NCI-H345 treated with DMSO at 0.1 percent for 48 hours (cell line): ENCODE measurements around the gene PLIN4.
A peak's percentile ranks its signal among the peaks of the same experiment; 100 is the strongest.

Source experiments
- DNase-seq: peaks from one replicate; lab custom pipeline; 2025; ENCODE audit not compliant: unreplicated experiment; lab: John Stamatoyannopoulos, UW

Gene PLIN4

DNA sequence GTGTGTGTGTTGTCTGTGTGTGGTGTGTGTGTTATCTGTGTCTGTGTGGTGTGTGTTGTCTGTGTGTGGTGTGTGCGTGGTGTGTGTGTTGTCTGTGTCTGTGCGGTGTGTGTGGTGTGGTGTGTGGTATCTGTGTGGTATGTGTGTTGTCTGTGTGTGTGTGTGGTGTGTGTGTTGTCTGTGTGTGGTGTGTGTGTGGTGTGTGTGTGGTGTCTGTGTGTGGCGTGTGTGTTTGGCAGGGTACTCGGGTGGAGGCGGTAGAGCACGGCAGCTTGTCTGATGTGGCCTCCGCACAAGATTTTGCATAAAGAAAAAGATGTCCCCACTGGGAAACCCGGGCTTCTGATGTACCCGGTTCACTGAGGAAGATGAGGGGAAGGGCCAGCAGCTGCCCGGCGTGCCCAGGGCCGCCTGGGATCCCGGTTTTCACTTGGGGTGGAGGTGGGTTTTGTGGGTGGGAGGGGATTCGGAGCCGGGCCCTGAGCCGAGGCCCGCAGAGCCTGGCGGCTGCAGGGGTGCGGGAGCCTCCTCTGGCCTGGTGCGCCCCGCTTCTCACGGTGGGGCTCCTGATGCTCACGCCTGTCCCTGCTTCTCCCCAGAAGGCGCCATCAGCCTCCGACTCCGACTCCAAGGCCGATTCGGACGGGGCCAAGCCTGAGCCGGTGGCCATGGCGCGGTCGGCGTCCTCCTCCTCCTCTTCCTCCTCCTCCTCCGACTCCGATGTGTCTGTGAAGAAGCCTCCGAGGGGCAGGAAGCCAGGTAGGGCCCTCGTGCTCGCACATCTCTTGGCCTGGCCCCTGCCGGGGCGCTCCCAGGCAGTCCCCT, 25.0 kb downstream of the PLIN4 start:
- DNase-seq: no peak

- no peak for DNase-seq
Measured at GRCh38 chr19:4492337-4493103, 25.8 kb downstream of the PLIN4 start.

DNA sequence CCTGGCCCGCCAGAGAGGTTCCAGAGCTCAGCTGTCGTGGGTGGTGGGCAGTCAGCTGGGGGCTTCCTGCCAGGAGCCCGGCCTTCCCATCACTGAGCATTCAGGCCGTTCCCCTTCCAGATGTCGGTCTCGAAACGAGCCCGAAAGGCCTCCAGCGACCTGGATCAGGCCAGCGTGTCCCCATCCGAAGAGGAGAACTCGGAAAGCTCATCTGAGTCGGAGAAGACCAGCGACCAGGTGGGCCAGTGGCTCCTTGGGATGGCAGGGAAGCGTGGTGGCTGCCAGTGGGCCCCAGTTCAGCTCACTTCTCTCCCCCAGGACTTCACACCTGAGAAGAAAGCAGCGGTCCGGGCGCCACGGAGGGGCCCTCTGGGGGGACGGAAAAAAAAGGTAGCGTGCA, 26.8 kb downstream of the PLIN4 start:
- no peak for DNase-seq

DNA sequence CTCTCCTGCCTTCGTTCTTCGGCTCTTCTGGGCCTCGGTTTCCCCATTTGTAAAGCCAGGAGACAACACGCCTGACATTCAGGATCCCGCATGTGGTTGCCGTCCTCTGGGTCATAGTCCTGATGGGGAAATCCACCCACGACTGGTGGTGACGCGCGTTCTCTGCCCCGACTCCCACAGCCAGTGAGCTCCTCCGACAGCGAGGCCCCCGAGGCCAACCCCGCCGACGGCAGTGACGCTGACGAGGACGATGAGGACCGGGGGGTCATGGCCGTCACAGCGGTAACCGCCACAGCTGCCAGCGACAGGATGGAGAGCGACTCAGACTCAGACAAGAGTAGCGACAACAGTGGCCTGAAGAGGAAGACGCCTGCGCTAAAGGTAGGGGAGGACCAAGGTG, 29.8 kb downstream of the PLIN4 start:
- no peak for DNase-seq

- no peak for DNase-seq
Measured at GRCh38 chr19:4487572-4487971, 30.7 kb downstream of the PLIN4 start.

GRCh38 chr19:4483385-4483784, 34.9 kb downstream of the PLIN4 start:
- DNase-seq: no peak

GRCh38 chr19:4482721-4483364, 35.4 kb downstream of the PLIN4 start:
- no peak for DNase-seq

GRCh38 chr19:4477034-4477801, 41.1 kb downstream of the PLIN4 start:
- DNase-seq: no peak

DNA sequence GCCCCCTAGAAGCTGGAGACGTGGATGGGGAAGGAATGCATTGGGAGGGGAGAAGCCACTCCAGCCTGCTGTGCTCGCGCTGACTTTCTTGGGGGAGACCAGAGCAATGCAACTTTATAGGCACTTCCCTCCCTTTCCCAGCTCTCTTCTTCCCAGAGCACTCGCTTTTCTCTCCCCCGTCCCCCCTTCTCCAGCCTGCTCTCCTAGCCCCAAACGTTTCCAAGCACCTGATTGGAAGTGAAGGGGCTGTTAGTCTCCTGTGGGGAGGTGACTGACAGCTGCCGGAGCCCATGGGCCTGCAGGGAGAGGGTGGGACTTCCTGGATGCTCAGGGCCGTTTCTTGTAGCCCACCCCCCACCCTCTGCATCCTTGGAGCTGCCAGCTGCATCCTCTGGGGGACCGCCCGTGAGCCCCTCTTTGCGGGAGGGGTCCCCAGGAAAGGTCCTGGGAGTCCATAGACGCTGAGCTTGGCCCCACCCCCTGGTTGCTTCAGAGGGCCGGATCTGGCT, 43.7 kb downstream of the PLIN4 start:
- DNase-seq: no peak

- DNase-seq: no peak
Measured at GRCh38 chr19:4473763-4474513, 44.3 kb downstream of the PLIN4 start.

DNA sequence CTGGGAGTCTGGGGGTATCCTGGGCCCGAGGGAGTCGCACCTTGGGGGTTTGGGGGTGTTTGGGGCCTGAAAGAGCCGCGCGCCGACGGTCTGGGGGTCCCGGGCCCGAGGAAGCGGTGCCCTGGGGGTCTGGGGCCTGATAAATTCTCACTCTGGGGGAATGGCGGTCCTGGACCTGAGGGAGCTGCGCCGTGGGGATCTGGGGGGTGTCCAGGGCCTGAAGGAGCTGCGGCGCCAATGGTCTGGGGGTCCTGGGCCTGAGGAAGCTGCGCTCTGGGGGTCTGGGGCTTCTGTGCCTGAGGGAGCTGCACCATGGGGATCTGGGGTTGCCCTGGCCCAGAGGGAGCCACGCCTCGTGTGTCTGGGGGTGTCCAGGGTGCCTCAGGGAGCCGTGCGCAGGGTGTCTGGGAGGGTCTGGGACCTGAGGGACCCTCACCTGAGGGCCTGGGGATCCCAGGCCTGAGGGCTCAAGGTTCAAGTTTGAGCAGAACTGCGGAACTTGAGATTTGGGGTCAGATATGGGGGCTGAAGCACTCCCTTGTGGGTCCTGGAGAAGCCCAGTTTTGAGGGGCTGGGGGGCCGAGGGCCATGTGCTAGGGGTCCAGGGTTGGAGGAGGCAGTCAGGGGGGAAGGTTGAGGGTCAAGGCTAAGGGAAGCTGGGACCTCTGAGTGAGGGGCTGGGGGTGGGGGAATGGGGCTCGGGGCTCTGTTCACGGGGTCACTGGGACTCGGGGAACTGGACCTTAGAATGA, 45.1 kb downstream of the PLIN4 start:
- no peak for DNase-seq

GRCh38 chr19:4472174-4472974, 45.9 kb downstream of the PLIN4 start, which contains the start of gene HDGFL2:
TSS of gene HDGFL2 (plus strand) at chr19:4472297. CDS start at chr19:4472351, 54 bp downstream.
- no peak for DNase-seq

GRCh38 chr19:4471403-4472173, 46.7 kb downstream of the PLIN4 start:
- peak; percentile 100 for DNase-seq

DNA sequence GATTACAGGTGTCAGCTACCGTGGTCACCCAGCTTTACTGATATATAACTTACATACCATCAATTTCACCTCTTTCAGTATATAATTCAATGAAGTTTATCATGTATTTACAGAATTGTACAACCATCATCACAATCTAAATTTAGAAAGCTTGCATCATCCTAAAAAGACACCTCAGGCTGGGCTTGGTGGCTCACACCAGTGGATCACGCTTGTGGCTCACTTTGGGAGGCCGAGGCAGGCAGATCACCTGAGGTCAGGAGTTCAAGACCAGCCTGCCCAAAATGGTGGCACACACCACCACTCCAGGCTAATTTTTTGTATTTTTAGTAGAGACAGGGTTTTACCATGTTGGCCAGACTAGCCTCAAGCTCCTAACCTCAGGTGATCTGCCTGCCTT, 50.5 kb downstream of the PLIN4 start:
- no peak for DNase-seq

GRCh38 chr19:4464815-4465581, 53.3 kb downstream of the PLIN4 start:
- DNase-seq: no peak

DNA sequence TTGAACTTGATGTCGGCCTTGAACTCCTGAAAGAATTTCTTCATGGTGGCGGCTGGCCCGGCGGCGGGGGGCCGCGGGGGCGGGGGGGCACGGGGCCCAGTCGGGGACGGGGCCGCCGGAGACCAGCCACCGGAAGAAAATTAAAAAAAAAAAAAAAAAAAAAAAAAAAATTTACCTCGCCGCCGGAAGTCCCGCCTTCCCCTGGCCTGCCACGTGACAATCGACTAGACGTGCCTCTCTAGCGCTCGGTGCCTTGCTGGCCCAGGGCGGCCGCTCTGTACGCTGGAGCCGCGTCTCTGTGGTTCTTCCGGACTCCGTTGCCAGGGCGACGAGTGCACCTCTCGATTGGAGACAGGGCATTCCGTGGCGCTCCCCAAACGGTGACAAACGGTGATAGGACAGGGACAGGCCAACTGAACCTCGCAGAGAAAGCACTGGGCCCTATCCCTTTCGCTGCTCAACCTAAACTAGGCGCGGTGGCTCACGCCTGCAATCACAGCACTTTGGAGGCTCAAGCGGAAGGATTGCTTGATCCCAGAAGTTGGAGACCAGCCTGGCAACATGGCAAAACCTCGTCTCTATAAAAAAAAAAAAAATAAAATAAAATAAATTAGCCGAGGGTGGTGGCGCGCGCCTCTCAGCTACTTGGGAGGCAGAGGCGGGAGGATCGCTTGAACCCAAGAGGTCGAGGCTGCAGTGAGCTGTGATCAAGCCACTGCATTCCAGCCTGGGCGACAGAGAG, 60.5 kb downstream of the PLIN4 start, which contains the start of gene UBXN6:
Gene UBXN6, minus strand, starts transcription at position 141 of the 742 bp plus-strand sequence. Its CDS starts 97 bp downstream, at position 44.
- peak; percentile 94 for DNase-seq
